Cardiac muscle cell (in vitro differentiated cells and primary cell): ENCODE measurements around the gene MCHR1. TPM values are rescaled to one million over a fixed set of nuclear protein-coding genes. Genes with fewer than 3 reads are reported as not detected.
"Not testable (repeated sequence)": the region's sequence is repeated elsewhere in the genome, so short reads cannot be mapped to it uniquely, and the experiment has no call there.

Experiments
- DNase-seq, 2 donors: peaks; one replicate each; pipeline versions ENCODE4 v3.0.0 to v3.0.0-alpha.2; 2010 to 2017; ENCODE audit warnings: low read depth in 1 of 2, low spot score in 1 of 2
- H3K27ac ChIP-seq: fragments of 200-600 bp; sonication (generic); 2 replicates; pipeline ENCODE4 v1.5.1; 2016
- H3K27me3 ChIP-seq: fragments of 200-600 bp; sonication (generic); 2 replicates; pipeline ENCODE4 v1.6.0; 2016; ENCODE audit warnings: control low read depth
- H3K36me3 ChIP-seq: fragments of 200-600 bp; sonication (generic); 2 replicates; pipeline ENCODE4 v1.5.1; 2016; ENCODE audit warnings: control low read depth
- H3K4me1 ChIP-seq: fragments of 200-600 bp; sonication (generic); 2 replicates; pipeline ENCODE4 v1.8.1; 2017; ENCODE audit warnings: low read depth, mild to moderate bottlenecking, mixed run types
- H3K4me3 ChIP-seq: fragments of 200-600 bp; sonication (generic); 2 replicates; pipeline ENCODE4 v1.5.1; 2016; ENCODE audit warnings: mild to moderate bottlenecking
- H3K9me3 ChIP-seq: fragments of 200-600 bp; sonication (generic); 2 replicates; pipeline ENCODE4 v1.5.1; 2017; ENCODE audit warnings: low read depth, mild to moderate bottlenecking, control low read depth
- polyA plus RNA-seq: library from polyadenylated mRNA; unstranded; fragments of >200 nt; fragmentation: Nextera tagmentation; extraction: Ambion mirVana; gene quantifications from 2 replicates; pipeline ENCODE4 v1.2.1, GENCODE V29; 2016
- total RNA-seq: library from RNA; depleted of rRNA; stranded (reverse); fragments of >200 nt; gene quantifications from 2 replicates; pipeline ENCODE4 v1.2.3, GENCODE V29; 2016
- TF ChIP-seq, protein P1 (sequence below): IDR thresholded peaks from 2 replicates; pipeline ENCODE4 v1.5.1; 2012; ENCODE audit warnings: low read depth, mild to moderate bottlenecking, low read length

The MCHR1 gene
- total and polyA plus RNA-seq, 2 experiments from 2014 or later = 0.12 to 0.59 TPM

DNA sequence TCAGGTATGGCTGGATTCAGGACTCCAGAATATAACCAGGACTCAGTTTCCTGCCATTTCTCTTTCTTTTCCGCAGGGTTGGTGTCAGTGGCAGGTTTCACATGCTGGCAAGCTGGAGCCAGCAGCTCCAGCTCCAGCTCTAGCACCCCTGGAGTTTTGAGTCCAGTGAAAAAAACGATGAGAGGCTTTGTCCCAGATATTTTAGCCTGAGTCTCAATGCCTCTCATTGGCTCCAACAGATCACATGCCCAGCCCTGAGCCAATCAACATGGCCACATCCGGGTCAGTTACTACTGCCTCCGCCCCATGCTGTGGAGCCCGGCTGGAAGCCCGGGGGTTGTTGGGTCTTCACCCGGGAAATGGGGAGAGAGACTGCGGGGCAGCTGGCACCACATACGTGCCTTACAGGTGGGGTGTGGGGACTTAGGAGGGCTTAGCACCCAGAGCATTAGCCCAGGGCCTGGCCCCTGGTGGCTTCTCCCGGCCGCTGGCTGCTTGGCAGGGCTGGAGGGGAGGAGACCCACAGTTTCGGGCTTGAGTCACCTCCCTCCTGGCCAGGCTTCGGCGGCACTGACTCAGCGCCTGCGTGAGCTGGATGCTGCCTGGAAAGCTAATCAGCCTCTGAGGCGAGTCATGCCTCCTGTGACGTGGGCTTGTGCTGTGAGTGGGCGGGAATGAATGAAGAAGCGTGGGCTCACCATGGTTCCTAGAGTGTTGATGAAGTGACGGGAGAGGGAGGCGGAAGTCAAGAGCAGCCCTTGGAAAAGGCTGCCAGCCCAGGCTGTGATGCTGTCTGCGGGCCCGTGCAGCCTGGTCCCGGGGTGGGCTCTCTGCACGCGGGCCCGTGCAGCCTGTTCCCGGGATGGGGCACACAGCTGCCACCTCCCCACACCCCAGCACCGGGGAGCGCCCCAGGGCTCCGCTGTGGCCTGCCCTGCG, 27.5 kb upstream of the MCHR1 start:
- no peaks in the 10 kb centered on the region for H3K27me3 ChIP-seq
- peak; percentile 28 to 100 for DNase-seq
- no peaks in the 10 kb centered on the region for H3K9me3 ChIP-seq
- TF ChIP-seq, protein P1, sequence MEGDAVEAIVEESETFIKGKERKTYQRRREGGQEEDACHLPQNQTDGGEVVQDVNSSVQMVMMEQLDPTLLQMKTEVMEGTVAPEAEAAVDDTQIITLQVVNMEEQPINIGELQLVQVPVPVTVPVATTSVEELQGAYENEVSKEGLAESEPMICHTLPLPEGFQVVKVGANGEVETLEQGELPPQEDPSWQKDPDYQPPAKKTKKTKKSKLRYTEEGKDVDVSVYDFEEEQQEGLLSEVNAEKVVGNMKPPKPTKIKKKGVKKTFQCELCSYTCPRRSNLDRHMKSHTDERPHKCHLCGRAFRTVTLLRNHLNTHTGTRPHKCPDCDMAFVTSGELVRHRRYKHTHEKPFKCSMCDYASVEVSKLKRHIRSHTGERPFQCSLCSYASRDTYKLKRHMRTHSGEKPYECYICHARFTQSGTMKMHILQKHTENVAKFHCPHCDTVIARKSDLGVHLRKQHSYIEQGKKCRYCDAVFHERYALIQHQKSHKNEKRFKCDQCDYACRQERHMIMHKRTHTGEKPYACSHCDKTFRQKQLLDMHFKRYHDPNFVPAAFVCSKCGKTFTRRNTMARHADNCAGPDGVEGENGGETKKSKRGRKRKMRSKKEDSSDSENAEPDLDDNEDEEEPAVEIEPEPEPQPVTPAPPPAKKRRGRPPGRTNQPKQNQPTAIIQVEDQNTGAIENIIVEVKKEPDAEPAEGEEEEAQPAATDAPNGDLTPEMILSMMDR = no peak
- H3K27ac ChIP-seq = no peak overlapping the region
- no peaks in the 10 kb centered on the region for H3K36me3 ChIP-seq
- no peak overlapping the region for H3K4me3 ChIP-seq
- peaks cover 6% of the 10 kb centered on the region for H3K4me1 ChIP-seq

DNA sequence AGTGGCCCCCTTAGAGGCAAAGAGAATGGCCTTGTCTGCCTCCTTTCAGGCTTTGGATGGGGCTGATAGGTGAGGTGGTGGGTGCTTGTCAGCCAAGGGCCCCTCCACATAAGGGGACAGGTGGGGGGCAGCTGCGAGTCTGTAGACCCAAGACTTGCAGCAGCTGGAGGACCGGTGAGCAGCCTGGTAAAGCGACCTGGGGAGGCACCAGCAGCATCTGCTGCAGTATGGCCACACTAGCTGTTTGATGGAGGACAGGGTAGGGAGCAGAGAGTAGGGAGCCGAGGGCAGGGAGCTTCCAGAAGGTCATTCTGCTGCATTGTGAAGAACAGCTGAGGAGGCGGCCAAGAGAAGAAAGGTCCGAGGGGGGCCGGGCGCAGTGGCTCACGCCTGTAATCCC, 25.9 kb upstream of the MCHR1 start:
- Histone ChIP-seq H3K27me3 (no peaks in the 10 kb centered on the region), H3K4me3 (no peak overlapping the region), H3K27ac (no peak overlapping the region), H3K4me1 (peaks cover 6% of the 10 kb centered on the region), H3K36me3 (no peaks in the 10 kb centered on the region), H3K9me3 (no peaks in the 10 kb centered on the region)
- DNase-seq = no peak
- TF ChIP-seq, protein P1 = no peak

DNA sequence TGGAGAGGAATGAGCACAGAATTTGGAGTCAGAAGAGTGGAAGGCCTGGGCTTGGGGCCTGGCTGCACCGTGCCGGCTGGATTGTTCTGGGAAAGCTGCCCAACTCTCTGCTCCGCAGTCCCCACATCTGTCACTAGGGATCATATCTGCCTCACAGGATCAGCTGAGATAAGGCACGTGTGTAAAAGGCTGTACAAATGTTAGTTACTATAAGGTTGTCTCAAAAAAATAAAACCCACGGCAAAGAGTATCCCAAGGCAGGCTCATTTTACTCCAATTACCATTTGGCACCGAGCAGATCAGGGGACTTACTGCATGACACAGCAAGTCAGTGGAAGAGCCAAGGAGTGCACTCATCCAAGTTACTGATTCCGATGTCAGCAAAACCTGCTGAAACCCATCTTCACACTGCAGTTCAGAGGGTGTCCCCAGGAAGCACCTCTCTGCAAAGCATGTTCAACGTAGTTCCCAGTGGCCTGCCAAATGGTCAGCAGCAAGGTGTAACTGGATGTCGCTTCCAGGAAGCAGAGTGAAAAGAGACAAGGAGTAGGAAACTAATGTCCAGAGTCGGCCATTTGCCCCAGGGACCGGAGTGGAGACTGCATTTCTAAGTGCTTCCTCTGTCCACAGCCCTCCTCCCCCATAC, 24.6 kb upstream of the MCHR1 start:
- Histone ChIP-seq H3K27ac (peak overlapping the region; percentile 5), H3K4me3 (no peak overlapping the region), H3K9me3 (no peaks in the 10 kb centered on the region), H3K27me3 (no peaks in the 10 kb centered on the region), H3K4me1 (peaks cover 6% of the 10 kb centered on the region), H3K36me3 (no peaks in the 10 kb centered on the region)
- DNase-seq = peak in 1 of 2 donors; percentile 69
- TF ChIP-seq, protein P1 = no peak

DNA sequence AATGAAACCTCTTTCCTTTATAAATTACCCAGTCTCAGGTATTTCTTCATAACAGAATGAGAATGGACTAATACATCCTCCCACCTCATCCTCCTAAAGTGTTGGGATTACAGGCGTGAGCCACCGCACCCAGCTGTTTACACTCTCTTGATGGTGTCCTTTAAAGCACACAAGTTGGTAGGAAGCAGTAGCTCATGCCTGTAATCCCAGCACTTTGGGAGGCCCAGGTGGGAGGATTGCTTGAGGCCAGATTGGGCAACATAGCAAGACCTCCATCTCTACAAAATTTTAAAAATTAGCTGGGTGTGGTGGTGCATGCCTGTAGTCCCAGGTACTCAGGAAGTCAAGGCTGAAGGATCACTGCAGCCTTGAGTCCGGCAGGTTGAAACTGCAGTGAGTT, 23.3 kb upstream of the MCHR1 start:
- H3K27ac ChIP-seq, H3K9me3 ChIP-seq, H3K4me3 ChIP-seq, H3K27me3 ChIP-seq, DNase-seq, H3K36me3 ChIP-seq, H3K4me1 ChIP-seq: not testable (repeated sequence)

DNA sequence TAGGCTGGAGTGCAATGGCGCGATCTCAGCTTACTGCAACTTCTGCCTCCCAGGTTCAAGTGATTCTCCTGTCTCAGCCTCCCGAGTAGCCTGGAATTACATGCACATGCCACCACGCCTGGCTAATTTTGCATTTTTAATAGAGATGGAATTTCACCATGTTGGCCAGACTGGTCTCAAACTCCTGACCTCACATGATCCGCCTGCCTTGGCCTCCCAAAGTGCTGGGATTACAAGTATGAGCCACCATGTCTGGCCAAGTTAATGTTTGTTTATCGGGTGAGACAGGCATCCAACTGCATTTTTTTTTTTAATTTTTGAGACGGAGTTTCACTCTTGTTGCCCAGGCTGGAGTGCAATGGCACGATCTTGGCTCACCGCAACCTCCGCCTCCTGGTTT, 22.6 kb upstream of the MCHR1 start:
- not testable (repeated sequence) for DNase-seq, H3K9me3 ChIP-seq, H3K4me3 ChIP-seq, H3K36me3 ChIP-seq, H3K27ac ChIP-seq, H3K27me3 ChIP-seq, H3K4me1 ChIP-seq

DNA sequence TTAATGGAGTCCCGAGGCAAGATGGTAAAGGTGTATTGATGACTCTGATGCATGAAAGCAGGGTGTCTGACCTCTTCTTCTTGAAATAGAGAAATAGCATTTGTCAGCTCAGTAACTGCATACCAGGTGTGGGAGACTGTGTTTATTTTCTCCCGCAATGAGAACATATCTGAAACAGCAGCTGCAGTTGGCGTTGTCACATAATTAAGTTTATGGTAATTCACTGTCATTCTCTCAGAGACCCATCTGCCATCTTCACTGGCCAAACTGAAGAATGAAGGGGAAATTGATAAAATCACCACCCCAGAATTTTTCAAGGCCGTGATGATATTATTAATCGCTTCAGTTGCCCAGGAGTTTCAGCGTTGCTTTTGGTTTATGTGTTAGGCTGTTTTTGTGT, 20.1 kb upstream of the MCHR1 start:
- peaks cover 5% of the 10 kb centered on the region for H3K4me1 ChIP-seq
- H3K9me3 ChIP-seq = no peaks in the 10 kb centered on the region
- no peaks in the 10 kb centered on the region for H3K36me3 ChIP-seq
- no peak for DNase-seq
- TF ChIP-seq, protein P1 = no peak
- H3K27ac ChIP-seq = no peak overlapping the region
- H3K4me3 ChIP-seq = no peak overlapping the region
- no peaks in the 10 kb centered on the region for H3K27me3 ChIP-seq
